ENCODE data around the gene ATP11A.

ATP11A gene

DNA sequence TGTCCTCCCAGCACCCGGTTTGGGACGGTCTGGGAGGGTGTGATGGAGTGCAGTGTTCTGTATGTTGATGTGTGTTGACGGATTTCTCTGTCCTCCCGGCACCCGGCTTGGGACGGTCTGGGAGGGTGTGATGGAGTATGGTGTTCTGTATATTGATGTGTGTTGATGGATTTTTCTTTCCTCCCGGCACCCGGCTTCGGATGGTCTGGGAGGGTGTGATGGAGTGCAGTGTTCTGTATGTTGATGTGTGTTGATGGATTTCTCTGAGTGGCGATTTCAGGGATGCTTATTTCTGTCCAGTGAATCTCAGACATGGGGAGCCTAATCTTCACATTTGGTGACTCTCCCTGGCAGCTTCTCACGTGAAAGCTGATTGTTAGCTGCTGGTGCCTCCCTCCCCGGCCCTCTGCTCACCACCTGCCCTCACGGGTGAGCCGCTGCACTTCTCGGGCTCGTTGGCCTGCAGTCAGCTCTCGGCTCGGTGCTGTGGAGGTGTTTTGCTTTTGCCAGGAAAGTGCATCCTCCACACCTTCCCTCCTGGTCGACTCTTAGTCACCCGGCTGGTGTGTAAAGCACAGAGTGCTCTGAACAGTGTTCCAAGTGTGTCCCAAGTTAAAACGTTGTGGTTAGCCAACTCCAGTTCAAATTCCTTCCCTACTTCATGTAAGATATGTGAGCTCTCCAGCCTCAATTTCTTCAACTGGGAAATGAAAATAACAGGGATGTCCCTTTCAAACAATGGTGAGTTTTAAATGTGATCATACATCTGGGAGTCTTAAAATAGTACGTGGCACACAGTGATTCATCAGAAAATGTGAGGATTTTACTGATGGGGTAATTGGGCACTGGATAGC is 54.6 kb downstream of the ATP11A start:
- DNase-seq: no peak

DNA sequence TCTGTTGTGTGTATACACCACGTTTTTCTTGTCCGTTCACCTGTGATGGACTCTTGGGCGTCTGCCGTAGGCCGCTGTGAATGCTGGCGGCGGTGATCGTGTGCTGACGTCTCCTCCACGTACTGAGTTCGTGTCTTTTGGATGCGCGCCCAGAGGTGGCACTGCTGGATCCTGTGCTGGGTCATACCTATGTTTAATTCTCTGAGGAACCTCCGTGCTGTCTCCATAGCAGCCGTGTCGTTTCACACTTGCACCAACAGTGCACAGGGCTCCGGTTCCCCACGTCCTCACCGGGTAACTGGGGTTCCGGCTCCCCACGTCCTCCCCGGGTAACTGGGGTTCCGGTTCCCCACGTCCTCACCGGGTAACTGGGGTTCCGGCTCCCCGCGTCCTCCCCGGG is 56.2 kb downstream of the ATP11A start:
- no peak for DNase-seq

DNA sequence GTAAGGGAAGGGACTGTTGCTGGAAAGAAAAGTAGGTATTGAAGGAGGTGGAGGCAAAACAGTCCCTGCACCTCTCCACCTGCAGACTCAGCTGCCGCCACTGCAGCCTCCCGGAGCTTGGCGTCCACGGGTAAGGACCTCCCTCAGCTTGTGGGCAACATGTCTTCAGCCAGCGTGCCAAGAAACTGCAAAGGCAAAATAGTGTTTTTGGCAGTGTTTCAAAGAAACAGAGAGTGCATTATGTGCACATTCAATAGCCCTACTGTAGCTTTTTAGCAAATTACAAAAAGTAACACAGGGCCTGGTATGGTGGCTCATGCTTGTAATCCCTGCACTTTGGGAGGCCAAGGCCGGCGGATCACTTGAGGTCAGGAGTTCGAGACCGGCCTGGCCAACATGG is 57.4 kb downstream of the ATP11A start:
- DNase-seq: no peak

DNA sequence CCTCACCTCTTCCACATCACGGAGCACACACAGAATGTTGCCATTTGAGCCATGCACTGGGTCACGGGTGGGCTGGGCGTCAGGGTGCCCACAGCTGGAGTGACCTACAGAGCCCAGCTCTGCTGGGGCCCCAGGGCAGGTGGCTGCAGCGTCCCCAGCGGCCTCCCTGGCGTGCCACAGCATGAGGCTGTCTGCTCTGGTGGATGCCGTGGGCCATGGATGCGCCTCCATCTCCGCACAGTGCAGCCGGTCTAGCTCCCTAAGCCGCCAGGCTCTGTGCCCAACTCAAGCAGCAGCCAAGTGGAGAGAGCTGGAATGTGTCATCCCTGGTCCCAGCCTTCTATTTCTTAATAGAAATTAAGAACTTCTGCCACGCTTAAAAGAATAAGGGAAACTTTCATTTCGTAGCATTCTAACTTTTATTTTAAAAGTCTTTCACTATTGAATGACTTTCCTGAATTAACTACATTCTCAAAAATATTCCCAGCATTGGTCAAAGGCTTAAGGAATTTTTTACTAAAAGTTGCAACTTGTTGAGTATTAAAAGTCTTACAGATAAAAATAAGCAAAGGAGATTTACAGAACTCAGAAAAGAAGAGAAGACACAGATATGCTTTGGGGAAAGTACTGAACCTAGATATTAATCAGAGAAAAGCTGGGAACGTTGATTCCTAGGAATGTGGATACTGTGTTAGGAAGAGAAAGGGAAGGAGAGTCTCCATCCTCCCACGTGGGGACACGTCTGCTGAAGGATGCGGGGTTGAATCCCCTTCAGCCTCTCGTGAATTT is 59.3 kb downstream of the ATP11A start:
- DNase-seq: no peak

DNA sequence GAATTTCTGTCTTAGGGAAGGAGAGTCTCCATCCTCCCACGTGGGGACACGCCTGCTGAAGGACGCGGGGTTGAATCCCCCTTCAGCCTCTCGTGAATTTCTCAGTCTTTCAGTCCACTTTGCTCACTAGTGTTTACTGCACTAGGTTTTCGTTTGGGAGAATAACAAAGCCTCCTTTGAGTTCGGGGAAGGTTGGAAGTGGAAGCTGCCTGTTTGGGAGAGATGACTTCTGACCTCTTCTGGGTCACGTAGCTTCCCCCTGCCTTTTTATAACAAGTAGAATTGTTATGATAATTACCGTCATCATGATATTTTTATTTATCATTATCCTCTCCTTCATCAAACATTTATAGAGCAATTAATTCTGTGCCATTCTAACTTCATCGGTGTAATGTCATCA is 60.7 kb downstream of the ATP11A start:
- DNase-seq: no peak

DNA sequence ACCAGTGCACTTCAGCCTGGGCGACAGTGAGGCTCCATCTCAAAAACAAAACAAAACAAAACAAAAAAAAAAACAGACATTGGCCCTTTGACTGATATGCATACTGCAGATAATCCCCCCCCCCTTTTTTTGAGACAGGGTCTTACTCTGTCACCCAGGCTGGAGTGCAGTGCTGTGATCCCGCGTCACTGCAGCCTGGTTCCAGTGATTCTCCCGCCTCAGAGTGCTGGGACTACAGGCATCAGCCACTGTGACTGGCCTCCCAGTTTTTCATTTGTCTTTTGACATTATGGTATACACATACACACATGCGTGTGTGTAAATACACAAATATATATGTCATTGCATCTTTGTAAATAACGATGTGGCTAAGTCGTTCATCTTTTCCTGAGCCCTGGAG is 61.8 kb downstream of the ATP11A start:
- no peak for DNase-seq

DNA sequence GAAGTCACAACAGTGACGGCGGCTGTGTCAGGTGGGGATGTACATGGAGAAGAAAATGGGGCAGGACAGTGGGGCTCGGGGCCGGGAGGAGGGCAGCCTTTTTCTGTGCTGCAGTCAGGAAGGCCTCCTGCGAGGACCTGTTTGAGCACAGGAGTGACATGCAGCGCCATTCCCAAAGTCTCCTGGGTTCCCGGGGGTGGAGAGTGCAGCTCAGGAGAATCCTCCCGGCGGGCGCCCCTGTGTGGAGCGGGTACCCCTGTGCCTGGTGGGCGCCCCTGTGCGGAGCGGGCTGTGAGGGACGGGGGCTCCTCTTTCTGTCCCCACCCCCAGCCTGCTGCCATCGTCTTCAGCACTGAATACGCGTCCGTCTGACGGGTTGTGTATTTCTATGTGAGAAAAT is 62.4 kb downstream of the ATP11A start:
- DNase-seq: no peak

DNA sequence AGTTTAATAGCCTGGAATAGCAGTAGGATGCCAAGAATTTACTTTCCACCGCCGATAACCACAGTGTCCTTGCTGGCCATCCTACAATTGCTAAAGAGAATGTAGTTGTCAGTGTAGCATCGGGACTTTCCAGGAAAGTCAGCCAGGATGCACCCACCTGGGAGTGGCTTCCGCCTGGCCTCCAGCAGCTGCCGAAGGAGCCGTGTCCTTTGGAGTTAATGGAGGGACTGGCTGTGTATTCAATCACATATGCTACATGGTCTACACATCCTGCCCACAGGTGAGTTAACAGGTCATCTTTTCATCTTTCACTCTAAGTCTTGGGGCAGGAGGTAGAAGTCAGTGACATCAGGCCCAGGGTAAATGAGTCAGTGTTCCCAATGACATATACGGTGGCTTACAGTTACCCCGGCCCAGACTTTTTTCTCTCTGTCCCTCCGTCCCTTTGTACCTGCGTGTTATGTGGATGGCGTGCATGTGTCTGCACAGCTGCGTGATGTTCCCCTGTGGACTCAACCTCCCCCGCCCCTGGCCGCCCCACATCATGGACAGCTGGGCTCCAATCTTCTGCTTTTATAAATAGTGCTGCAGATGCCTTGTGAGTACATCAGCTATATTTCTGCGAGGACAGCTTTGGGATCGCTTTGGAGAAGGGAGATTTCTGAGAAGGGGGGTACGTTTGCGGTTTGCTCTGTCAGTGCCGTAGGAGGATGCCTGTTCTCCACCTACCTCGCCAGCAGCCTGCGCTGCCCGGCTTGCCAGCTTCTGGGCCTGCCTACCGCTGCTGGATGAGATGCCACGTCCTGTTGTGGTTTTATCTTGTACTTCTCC is 63.1 kb downstream of the ATP11A start:
- DNase-seq: no peak

DNA sequence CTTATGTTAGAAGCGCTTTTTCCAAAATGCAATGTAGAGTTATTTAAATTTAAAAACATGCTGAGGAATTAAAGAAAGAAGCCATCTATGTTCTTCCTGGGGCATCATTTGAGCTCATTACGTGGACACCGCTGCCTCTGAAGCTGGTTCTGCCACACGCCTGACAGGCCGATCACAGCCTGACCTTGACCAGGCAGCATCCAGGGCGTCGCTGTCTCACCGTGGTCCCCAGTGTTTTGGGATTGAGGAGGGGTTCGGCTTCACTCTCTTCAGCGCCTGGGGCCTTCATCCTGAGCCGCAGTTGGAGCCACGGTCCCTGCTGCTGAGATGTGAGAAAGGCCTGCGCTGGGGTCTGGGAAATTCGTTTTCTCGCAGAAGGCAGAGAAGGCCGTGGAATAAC is 64.0 kb downstream of the ATP11A start:
- DNase-seq: no peak

DNA sequence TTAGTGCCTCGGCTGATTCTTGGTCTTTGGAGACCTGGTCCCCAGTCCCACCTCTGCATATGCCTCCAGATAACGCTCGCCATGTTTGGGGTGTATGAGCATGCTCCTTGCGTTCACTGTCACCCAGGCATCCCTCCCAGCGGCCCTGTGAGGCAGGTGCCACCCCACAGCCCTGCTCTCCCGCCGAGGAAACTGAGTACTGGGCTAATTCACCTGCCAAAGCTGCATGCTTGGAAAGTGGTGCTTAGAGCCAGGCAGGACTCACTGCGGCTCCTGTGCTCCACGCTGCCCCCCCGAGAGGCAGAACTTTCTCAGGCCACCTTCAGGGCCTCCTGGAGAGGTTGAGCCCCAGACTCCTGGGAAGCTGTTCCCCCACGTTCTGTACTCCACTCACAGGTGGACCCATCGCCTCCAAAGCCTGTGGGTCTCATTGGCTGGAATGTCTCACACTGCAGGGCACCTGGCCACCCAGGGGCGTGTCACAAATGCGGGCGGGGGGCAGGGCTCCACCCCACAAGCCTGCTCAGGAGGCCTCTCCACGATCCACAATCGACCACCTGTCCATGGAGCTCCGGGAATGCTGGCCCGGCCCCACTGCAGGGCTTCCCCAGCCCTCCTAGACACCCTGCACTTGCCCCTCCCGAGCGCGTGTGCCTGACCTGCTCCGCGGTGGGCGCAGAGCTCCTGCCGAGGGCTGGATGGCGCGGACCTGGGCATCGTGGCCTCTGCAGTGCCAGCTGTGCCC is 64.6 kb downstream of the ATP11A start:
- no peak for DNase-seq

DNA sequence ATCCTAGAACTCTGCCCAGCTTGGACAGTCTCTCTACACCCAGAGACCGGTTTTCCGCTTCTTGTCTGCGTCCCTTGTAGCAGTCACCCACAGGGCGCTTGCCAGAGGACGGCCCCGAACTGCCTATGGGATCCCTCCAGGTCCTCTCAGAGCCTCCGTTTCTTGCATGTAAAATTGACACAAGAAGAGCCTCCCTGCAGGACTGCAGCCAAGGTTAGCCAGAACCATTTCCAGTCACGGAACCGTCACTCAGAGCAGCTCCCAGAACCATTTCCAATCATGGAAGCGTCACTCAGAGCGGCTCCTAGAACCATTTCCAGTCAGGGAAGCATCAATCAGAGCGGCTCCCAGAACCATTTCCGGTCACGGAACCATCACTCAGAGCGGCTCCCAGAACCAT is 65.5 kb downstream of the ATP11A start:
- DNase-seq: no peak

DNA sequence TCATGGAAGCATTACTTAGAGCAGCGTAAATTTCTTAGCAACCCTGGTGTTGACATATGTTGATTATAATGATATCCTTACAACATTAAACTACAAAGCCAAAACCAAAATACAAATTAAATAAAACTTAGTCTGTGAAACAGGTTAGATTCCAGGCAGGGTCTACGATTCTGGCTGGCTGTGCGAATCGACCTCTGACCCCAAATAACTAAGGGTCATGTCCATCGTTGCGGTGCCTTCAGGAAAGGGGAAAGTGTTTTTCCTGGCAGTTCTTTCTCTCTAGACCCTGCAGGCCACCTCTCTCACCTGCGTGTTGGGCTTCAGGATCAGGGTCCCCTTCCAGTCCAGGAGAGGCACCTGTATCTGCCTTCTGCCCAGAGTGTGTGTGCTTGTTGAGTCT is 66.2 kb downstream of the ATP11A start:
- DNase-seq: no peak

DNA sequence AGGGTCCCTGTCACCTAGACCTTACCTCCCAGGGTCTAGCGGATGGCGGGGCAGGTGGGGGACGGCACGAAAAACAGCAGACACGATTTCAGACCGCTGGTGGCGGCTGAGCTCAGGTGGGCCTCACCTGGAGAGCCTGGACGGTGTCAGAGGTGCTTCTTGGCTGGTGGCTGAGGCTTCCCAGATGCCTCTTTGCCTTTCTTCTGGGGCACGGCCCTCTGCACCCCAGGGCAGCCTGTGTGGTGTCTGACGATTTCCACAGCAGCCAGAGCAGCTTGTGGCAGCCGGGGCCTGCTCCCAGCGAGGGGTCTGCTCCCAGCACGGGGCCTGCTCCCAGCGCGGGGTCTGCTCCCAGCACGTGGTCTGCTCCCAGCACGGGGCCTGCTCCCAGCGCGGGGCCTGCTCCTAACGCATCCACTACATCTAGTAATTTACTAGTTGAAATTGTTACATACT is 66.7 kb downstream of the ATP11A start:
- DNase-seq: no peak

DNA sequence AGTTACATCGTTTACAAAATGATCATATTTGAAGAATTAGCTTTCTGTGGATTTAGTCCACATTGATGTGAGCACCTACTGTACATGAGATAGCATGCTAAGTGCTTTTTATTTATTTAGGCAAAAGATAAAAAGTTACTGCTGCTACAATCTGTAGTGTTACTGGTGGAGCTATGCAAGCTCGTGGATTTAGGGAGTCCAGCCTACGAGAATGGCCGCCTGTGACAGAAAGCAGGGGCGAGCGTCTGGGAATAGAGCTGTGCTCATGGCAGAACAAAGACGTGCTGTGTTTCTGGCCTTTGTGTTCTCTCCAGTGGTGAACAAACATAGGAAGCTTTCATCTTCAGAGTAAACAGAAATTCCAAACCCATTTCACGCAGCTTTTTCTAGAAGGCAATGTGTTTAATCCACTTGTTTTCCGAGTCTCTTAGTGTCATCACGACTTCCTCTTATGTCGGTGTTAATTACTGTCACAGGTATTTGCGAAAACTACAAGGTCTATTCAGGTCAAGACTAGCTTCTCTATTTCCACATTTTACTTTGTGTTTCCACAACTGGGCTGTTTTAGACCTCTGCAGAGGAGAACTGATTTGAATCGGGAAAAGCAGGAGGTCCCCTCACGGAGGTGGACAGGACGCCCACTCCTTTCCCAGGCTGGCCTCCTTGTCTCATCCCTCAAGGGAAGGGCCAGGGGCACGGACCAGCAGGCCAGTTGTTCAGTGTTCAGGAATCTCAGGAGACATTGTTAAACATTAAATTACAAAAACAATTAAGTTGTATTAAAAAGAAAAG is 67.3 kb downstream of the ATP11A start:
- no peak for DNase-seq

DNA sequence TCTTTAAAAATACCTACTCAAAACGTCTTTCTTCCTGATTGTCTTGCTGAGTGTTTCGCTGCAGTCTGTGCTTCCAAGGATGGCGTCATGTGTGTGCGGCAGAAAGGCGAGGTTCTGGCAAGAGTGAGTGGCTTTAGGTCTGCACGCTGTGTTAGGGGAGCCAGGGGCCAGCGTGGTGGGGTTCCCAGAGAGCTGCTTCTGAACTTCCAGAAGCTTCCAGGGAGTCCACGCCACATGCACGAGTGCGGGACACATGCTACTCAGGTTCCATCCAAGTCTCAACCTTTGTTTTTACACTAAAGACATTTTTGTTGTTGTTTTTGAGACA is 67.9 kb downstream of the ATP11A start:
- no peak for DNase-seq

DNA sequence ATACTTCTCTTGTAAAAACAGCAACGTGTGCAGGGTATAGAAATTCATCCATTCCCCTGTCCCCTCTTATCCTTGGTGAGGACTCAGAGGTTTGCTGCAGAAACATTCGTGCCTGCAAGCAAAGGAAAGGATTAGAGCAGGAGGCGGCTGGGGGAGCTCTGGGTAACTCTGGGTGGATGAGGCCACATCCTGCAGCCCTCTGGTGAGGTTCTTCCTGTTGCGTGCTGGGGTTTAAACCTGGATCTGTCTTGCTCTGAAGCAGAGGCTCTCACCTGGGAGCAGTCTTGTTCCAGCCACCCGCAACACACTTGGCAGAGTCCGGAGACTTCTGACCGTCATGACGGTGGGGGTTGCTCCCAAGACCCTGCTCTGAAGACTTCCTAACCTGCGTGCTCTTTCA is 69.2 kb downstream of the ATP11A start:
- DNase-seq: no peak

DNA sequence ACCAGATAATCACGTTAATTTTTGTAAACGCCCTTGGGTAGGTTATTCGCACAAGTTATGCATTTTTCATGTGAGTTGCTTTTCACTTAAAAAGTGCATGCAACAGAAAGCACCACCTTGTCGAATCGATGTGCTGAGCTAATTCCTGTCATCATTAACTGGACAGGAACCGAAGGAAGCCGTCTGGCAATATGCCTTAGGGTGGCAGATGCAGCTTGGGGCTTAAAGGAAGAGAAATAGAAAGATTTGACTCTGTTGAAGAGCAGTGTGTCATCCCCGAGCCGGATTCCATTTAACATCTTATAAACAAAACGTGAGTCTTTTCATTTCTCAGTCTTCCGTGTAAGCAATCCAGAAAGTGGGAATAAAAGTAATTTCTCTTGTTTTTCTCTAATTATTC is 70.0 kb downstream of the ATP11A start:
- DNase-seq: no peak

DNA sequence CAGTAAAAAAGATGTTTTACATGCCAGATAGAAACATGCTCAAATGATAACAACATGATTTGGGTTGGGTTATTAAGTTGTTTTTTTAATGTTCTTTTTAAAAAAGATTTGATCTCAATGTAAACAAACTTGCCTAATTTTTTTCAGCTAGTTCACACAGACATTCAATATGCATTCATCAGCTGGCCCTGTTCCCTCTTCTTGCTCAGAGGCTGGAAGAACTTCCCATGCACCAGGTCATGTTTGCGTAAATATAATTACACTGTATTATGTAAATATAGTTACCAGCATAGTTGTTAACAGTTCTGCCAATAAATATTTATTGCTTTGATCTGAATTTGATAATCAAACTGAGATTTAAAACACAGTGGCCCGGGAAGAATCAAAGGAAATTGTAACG is 70.6 kb downstream of the ATP11A start:
- DNase-seq: no peak

DNA sequence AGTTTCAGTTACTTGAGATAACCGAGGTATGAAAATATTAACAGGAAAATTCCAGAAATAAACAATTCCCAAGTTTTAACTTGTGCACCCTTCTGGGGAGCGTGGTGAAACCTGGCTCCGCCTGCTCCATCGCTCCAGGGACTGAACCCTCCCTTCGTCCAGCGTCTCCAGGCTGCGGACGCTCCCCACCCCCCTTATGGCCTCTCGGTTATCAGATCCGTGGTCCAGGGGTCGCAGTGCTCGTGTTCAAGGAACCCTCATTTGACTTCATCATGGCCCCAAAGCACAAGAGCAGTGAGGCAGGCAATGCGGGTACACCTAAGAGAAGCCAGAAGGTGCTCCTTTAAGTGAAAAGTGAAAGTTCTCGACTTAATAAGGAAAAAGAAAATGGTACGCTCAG is 71.1 kb downstream of the ATP11A start:
- DNase-seq: no peak

DNA sequence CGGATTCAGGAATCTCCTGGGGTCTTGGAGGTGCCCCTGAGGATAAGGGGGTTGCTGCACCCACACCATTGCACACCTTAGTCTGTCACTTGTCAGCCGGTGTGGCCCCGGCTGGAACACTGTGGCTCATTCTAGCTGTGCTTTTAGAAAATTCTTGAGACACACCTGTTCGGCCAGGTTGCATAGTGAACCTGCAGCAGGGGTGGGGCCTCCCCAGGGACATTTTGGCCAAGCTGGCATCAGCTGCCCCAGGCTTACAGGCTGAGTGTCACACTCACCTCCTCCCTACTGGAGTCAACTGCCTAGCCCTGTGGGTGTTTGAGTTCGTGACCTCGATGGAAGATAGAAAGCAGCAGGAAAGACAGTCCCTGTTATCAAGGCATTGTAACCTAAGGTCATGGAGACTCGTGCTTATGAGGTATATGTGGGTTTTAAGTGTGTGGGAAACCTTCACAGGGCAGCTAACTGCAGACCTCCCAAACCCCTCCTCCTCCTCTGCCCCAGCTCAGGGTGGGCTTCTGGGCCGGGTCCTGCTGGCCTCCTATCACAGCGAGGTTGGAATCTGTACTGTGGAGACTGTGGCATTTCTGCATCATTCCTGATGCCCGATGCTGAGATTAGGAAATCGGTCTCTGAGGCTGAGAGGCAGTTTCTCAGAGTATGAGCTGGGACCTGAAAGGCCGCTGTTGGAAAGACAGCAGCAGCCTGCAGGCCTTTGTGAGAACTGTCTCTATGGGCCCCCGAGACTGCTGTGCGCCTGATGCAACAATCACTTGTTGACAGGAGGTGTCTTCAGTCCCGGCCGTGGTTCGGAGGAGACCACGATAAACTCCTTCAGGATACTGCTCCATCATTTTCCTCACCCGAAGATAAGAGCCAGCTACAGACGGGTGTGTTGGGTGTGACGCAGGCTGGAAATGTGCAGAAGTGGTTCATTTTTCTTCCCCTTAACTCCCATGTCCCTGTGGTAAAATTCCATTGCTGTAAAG is 72.2 kb downstream of the ATP11A start:
- DNase-seq: no peak

DNA sequence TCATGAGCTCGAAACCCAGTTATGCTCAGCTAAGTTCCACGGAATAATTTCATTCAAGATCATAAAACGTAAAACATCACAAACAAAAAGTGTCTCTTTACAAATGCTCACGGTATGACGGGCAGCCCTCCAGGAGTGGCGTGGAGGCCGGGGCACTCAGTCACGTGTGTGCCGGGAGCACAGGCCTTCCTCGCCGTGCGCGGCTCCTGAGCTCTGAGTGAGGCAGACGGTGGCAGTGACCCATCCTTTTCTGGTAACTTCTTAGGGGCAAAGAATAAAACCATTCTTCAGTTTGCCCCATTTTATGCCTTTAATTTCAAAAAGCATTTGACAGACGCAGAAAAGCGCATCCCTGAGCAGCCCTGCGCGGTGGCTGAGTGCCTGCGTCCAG is 72.8 kb downstream of the ATP11A start:
- no peak for DNase-seq

Data from activated CD4-positive, alpha-beta T cell treated with anti-CD3 and anti-CD28 coated beads, Interleukin-2, amount 50 U/mL, for 1 hour (primary cell).